ENCODE data around the gene TPCN1.

Gene TPCN1

DNA sequence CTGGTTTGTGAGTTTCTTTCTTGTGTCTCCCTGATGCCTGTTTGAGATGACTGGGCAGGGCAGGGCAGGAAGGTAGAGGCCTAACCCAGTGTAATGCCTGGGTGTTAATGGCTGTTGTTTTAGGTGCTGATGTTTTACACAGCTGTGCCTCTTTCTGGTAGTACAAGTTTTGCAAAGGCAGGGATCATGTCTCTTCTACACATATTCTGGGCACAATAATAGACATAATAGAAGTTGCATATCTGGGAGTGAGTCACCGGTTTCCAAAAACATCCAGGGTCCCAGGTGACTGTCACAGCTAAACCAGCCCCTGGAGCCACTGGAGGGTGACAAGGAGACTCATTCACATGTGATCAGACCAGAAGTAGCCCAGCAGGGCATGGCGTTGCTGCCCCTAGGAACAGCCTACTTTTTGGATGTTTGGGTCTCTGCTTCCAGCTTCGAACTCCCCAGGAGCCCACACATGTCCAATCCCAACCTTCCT, 18.1 kb downstream of the TPCN1 start:
- TF ChIP-seq POU2F2 (IDR thresholded peaks at IDR 0.05; ENCODE audit: low read depth, low read length) (no peak), TAF1 (IDR thresholded peaks at IDR 0.05; ENCODE audit: low read depth, low read length) (no peak), POLR2A (IDR thresholded peaks at IDR 0.05; ENCODE audit: low read depth, low read length) (no peak), SPI1 (IDR thresholded peaks at IDR 0.05; ENCODE audit: low read depth, low read length) (no peak), POLR2AphosphoS5 (IDR thresholded peaks at IDR 0.05; ENCODE audit: low read depth, low read length) (no peak), PAX5 (IDR thresholded peaks at IDR 0.05; ENCODE audit: insufficient read depth, low read length, severe bottlenecking) (no peak)
- no peak for FAIRE-seq
- DNase-seq (ENCODE audit: insufficient read length, low spot score) = no peak

DNA sequence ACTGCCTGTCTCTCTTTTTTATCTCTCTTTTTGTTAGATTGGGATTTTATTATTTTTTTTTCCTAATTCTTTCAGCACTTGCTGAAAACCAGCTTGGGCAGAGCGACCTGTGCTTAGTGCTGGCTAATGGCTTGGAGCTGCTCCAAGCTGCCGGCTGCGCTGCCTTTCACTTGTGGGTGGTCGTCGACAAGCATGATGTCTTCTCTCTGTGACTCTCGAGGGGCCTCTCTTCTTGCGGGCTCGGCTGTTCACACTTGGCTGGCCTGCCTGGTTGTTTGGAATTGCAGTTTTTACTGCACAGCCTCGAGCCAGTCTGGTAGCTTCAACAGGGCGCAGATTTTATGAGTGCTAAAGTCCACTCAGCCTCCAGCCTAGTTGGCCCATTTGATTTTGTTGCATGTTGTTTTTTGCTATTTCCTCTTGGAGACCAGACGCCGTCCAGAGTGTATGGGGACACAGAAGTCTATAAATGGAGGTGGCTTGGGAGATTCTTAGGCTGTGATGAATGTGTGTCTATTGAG, 18.6 kb downstream of the TPCN1 start:
- DNase-seq (ENCODE audit: insufficient read length, low spot score) (no peak), FAIRE-seq (no peak)
- TF ChIP-seq POU2F2 (IDR thresholded peaks at IDR 0.05; ENCODE audit: low read depth, low read length) (no peak), POLR2AphosphoS5 (IDR thresholded peaks at IDR 0.05; ENCODE audit: low read depth, low read length) (no peak), TAF1 (IDR thresholded peaks at IDR 0.05; ENCODE audit: low read depth, low read length) (no peak), PAX5 (IDR thresholded peaks at IDR 0.05; ENCODE audit: insufficient read depth, low read length, severe bottlenecking) (no peak), POLR2A (IDR thresholded peaks at IDR 0.05; ENCODE audit: low read depth, low read length) (no peak), SPI1 (IDR thresholded peaks at IDR 0.05; ENCODE audit: low read depth, low read length) (no peak)

DNA sequence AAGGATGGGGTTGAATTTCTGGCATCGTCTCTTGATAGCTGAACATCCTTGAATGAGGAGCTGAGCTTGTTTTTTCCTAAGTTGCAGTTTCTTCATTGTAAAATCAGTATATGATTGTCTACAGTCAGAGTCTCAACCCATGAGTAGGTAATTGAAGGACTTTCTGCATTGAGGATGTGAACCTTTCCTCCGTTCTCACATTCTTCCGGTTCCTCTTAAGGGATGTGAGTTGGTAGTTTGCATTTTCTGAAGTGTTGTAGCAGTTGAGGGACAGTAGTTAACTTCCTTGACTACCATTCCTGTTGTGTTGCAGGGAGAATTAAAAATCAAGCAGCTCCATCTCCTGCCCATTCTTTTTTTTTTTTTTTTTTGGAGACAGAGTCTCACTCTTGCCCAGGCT, 19.1 kb downstream of the TPCN1 start:
- no peak for DNase-seq (ENCODE audit: insufficient read length, low spot score)
- FAIRE-seq = peak; percentile 52
- peak; percentile 71 for TF ChIP-seq SPI1 (IDR thresholded peaks at IDR 0.05; ENCODE audit: low read depth, low read length)
- no peak for TF ChIP-seq POLR2A (IDR thresholded peaks at IDR 0.05; ENCODE audit: low read depth, low read length)

DNA sequence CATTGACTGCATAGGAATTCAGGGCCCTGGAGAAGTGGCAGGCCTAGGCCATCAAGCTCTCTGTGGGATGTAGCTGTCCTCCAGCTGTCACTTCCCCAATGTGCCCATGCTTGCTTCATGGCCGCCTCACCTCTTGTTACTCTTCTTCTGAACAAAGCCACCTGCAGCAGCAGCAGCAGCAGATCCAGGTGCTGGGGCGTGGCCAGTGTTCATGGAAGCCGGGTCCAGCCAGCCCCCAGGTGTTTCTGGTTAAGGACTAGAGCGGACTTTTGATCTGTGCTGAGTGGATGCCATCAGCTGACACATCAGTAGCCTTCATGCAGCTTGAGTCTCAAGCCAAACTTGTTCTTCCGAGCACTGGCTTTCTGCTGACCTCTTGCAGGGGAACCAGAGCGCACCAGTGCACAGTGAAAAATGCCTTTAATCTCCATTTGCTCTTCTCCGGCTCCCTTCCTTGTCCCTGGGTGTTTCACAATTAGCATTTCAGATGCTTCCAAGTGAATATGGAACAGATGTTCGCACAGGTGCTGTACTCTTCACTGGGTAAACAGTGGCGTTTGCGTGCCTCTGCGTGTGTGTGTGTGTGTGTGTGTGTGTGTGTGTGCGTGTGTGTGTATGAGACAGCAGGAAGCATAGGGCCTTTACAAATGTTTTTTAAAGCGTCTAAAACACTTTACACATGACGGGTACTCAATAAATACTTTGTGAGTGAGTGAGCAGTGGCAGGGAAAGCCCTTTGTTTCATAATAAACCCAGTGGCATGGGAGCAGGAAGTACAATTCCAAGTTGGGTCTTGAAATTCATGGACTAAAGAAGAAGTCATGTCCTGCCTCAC, 20.1 kb downstream of the TPCN1 start:
- no peak for FAIRE-seq
- DNase-seq (ENCODE audit: insufficient read length, low spot score) = no peak
- TF ChIP-seq SPI1 (IDR thresholded peaks at IDR 0.05; ENCODE audit: low read depth, low read length) (no peak), POLR2A (IDR thresholded peaks at IDR 0.05; ENCODE audit: low read depth, low read length) (no peak), TAF1 (IDR thresholded peaks at IDR 0.05; ENCODE audit: low read depth, low read length) (no peak), POLR2AphosphoS5 (IDR thresholded peaks at IDR 0.05; ENCODE audit: low read depth, low read length) (no peak), POU2F2 (IDR thresholded peaks at IDR 0.05; ENCODE audit: low read depth, low read length) (no peak), PAX5 (IDR thresholded peaks at IDR 0.05; ENCODE audit: insufficient read depth, low read length, severe bottlenecking) (no peak)

DNA sequence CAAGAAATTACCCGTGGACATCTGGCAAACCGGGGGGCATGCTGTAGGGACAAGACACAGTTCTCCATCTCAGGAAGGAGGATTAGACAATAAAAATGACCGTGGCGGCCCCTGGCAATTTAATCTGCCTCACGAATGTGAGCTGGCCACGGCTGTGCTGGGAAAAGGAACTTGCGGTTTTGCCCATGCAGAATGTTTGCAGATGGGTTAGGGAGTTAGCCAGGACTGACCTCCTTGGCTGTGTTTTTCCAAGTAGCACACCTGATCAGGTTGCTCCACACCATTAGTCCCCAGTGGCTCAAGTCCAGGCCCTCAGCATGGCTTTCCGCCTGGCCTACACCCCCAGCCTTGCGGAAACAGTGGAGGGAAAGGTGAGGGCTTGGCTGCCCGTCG, 20.8 kb downstream of the TPCN1 start:
- TF ChIP-seq POU2F2 (IDR thresholded peaks at IDR 0.05; ENCODE audit: low read depth, low read length) (no peak), PAX5 (IDR thresholded peaks at IDR 0.05; ENCODE audit: insufficient read depth, low read length, severe bottlenecking) (no peak)
- DNase-seq (ENCODE audit: insufficient read length, low spot score) = no peak
- no peak for FAIRE-seq

DNA sequence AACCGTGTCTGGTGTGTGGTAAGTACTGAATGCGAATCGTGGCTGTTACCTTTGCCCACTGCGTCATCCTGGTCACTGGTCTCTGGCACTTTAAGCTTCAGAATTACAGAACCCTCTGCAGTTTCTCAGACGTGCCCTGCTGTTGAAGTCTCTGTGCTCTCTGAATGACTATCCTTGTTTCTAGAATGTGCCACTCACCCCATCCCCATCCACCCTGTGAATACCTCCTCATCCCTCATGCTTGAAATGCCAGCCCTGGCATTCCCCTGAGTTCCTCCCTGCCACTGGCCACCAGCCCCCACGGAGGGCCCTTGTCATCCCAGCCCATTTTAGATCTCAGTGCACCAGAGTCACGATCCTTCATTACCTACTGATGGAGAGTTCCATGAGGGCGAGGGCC, 21.3 kb downstream of the TPCN1 start:
- DNase-seq (ENCODE audit: insufficient read length, low spot score) = no peak
- no peak for FAIRE-seq

DNA sequence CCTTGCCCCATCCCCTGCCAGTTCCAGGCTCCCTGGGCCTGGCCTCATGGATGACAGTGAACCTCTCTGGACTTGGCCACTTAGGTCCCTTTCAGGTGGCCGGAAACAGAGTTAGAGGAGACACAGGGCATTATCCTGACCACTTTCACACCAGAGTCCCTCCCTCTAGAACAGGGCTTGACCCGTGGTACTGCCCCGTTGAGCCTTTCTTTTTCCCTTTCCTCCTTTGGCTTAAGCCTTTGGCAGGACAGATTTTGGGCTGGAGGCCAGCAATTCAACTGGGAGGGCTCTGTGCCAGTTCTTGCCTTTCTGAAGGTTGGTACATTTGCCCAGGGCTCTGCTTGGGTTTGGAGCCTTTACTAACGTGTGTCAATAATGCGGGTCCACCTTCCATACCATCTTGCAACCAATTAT, 22.8 kb downstream of the TPCN1 start:
- TF ChIP-seq PAX5 (IDR thresholded peaks at IDR 0.05; ENCODE audit: insufficient read depth, low read length, severe bottlenecking) = no peak
- TF ChIP-seq SPI1 (IDR thresholded peaks at IDR 0.05; ENCODE audit: low read depth, low read length) = no peak
- no peak for TF ChIP-seq POU2F2 (IDR thresholded peaks at IDR 0.05; ENCODE audit: low read depth, low read length)
- TF ChIP-seq POLR2AphosphoS5 (IDR thresholded peaks at IDR 0.05; ENCODE audit: low read depth, low read length) = no peak
- no peak for TF ChIP-seq POLR2A (IDR thresholded peaks at IDR 0.05; ENCODE audit: low read depth, low read length)
- TF ChIP-seq TAF1 (IDR thresholded peaks at IDR 0.05; ENCODE audit: low read depth, low read length) = no peak
- DNase-seq (ENCODE audit: insufficient read length, low spot score) = no peak
- no peak for FAIRE-seq

More for the DNA sequence above, 21.3 kb downstream of the TPCN1 start:
- TF ChIP-seq SPI1 (IDR thresholded peaks at IDR 0.05; ENCODE audit: low read depth, low read length) = no peak
- TF ChIP-seq TAF1 (IDR thresholded peaks at IDR 0.05; ENCODE audit: low read depth, low read length) = no peak
- no peak for TF ChIP-seq POLR2A (IDR thresholded peaks at IDR 0.05; ENCODE audit: low read depth, low read length)
- TF ChIP-seq POLR2AphosphoS5 (IDR thresholded peaks at IDR 0.05; ENCODE audit: low read depth, low read length) = no peak
- TF ChIP-seq PAX5 (IDR thresholded peaks at IDR 0.05; ENCODE audit: insufficient read depth, low read length, severe bottlenecking) = no peak
- TF ChIP-seq POU2F2 (IDR thresholded peaks at IDR 0.05; ENCODE audit: low read depth, low read length) = no peak

DNA sequence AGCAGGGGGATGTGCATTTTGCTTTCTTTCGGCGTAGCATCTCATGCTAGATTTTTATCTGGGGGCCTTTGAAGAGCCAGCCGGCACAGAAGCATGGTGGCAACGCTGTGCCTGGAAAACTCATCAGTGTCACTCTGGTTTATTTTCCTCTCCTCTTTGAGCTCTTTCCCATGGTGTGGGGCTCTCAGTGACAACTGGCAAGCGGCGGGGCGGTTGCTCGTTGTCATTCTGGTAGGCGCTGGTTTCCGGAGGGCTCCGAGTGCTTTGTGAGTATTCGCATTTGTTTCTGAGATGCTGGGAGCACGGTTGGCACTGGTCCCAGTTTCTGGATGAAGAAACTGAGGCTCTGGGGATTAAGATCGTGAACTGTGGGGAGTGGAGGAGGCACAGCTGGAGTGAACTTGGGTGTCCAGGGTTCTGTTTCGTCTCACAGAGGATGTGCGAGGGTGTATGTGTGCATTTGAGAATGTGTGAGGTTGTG, 23.3 kb downstream of the TPCN1 start:
- DNase-seq (ENCODE audit: insufficient read length, low spot score) (no peak), FAIRE-seq (no peak)
- no peak for TF ChIP-seq POU2F2 (IDR thresholded peaks at IDR 0.05; ENCODE audit: low read depth, low read length)
- TF ChIP-seq TAF1 (IDR thresholded peaks at IDR 0.05; ENCODE audit: low read depth, low read length) = no peak
- no peak for TF ChIP-seq POLR2AphosphoS5 (IDR thresholded peaks at IDR 0.05; ENCODE audit: low read depth, low read length)
- no peak for TF ChIP-seq POLR2A (IDR thresholded peaks at IDR 0.05; ENCODE audit: low read depth, low read length)
- TF ChIP-seq SPI1 (IDR thresholded peaks at IDR 0.05; ENCODE audit: low read depth, low read length) = no peak
- TF ChIP-seq PAX5 (IDR thresholded peaks at IDR 0.05; ENCODE audit: insufficient read depth, low read length, severe bottlenecking) = no peak

DNA sequence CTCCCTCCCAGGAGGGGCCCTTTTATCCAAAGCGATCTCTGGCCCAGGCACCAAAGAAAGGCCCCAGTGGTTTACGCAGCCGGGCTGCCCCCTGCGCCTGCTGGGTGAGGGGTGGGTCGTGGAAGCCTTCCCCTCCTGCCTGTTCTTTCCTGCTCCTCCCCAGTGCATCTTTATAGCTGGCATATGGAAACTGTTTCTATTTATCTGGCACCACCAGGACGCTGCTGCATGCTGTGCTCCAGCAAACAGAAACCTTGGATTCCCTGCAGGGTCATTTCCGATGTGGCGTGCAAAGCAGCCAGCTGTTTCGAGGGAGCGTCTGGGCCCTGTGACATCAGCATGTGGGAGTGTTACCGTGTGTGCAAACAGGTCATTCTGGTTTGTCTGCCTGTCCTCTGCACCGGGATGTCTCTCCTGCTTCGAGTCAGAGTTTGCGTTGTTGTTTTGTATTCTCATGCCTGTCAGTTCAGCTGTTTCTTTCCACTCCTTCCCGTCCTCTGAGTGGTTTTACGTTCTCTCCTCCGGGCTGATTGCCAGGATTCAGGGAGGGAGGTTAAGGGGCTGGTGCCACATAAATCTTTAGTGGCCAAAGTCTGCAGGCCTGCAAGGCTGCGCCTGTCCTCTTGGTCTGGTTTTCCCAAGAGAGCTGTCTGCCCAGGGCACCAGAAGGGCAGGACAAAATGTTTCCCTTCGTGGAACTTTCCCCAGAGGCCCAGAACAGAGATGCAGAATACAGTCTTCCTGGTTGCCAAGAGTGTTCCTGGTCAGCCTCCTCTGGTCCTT, 24.6 kb downstream of the TPCN1 start:
- TF ChIP-seq SPI1 (IDR thresholded peaks at IDR 0.05; ENCODE audit: low read depth, low read length) = no peak
- no peak for TF ChIP-seq TAF1 (IDR thresholded peaks at IDR 0.05; ENCODE audit: low read depth, low read length)
- no peak for TF ChIP-seq POLR2A (IDR thresholded peaks at IDR 0.05; ENCODE audit: low read depth, low read length)
- no peak for TF ChIP-seq POLR2AphosphoS5 (IDR thresholded peaks at IDR 0.05; ENCODE audit: low read depth, low read length)
- no peak for TF ChIP-seq POU2F2 (IDR thresholded peaks at IDR 0.05; ENCODE audit: low read depth, low read length)
- TF ChIP-seq PAX5 (IDR thresholded peaks at IDR 0.05; ENCODE audit: insufficient read depth, low read length, severe bottlenecking) = no peak
- peak; percentile 9 for FAIRE-seq
- DNase-seq (ENCODE audit: insufficient read length, low spot score) = no peak
